HG03565 (cell line): Measurements from ENCODE around the gene SPPL3.
"Not testable (repeated sequence)": the region's sequence is repeated elsewhere in the genome, so short reads cannot be mapped to it uniquely, and the experiment has no call there.

Experiments
- ATAC-seq: cut with Tn5 transposase; IDR thresholded peaks from one replicate; pipeline ENCODE4 v1.9.1; 2021; ENCODE audit warnings: mild to moderate bottlenecking, moderate library complexity; ENCODE audit not compliant: unreplicated experiment

Gene SPPL3

GRCh38 chr12:120821878-120822277, 82.3 kb downstream of the SPPL3 start:
- ATAC-seq, result no peak

GRCh38 chr12:120820884-120821510, 83.2 kb downstream of the SPPL3 start:
- ATAC-seq, result no peak

- ATAC-seq, result no peak
Observed at GRCh38 chr12:120818416-120818815, 85.7 kb downstream of the SPPL3 start.

- no peak for ATAC-seq
Observed at GRCh38 chr12:120817559-120818330, 86.4 kb downstream of the SPPL3 start.

- ATAC-seq, result no peak
Observed at GRCh38 chr12:120816363-120816762, 87.8 kb downstream of the SPPL3 start.

- no peak for ATAC-seq
Observed at GRCh38 chr12:120814903-120815429, 89.2 kb downstream of the SPPL3 start.

- no peak for ATAC-seq
Observed at GRCh38 chr12:120814203-120814902, 89.8 kb downstream of the SPPL3 start.

- ATAC-seq, result no peak
Observed at GRCh38 chr12:120813588-120814153, 90.5 kb downstream of the SPPL3 start.

GRCh38 chr12:120810021-120810420, 94.1 kb downstream of the SPPL3 start:
- no peak for ATAC-seq

- ATAC-seq, result no peak
Observed at GRCh38 chr12:120804428-120804827, 99.7 kb downstream of the SPPL3 start.

- ATAC-seq, result no peak
Observed at GRCh38 chr12:120801146-120801545, 103.0 kb downstream of the SPPL3 start.

- no peak for ATAC-seq
Observed at GRCh38 chr12:120800665-120801064, 103.5 kb downstream of the SPPL3 start.

- ATAC-seq, result no peak
Observed at GRCh38 chr12:120799243-120800045, 104.7 kb downstream of the SPPL3 start.

GRCh38 chr12:120798696-120799095, 105.5 kb downstream of the SPPL3 start:
- no peak for ATAC-seq

GRCh38 chr12:120797677-120798642, 106.2 kb downstream of the SPPL3 start:
- no peak for ATAC-seq

- no peak for ATAC-seq
Observed at GRCh38 chr12:120795441-120796178, 108.5 kb downstream of the SPPL3 start.

- ATAC-seq, result no peak
Observed at GRCh38 chr12:120793357-120793756, 110.8 kb downstream of the SPPL3 start.

GRCh38 chr12:120792456-120792855, 111.7 kb downstream of the SPPL3 start:
- not testable (repeated sequence) for ATAC-seq
